Stimulated activated CD4-positive, alpha-beta T cell treated with anti-CD3 and anti-CD28 coated beads, Interleukin-15, amount 100 ng/mL, for 48 hours (primary cell): ENCODE measurements around the gene CAMK4.
A peak's percentile ranks its signal among the peaks of the same experiment; 100 is the strongest.
"Not testable (repeated sequence)": the region's sequence is repeated elsewhere in the genome, so short reads cannot be mapped to it uniquely, and the experiment has no call there.

Experiments
- DNase-seq, 2 donors: peaks; one replicate each; pipeline ENCODE4 v3.0.0-alpha.2; 2020; ENCODE audit warnings: low read depth in 2 of 2

The CAMK4 gene

GRCh38 chr5:111256128-111256527 lies 31.9 kb downstream of the CAMK4 start:
- no peak for DNase-seq

- DNase-seq = not testable (repeated sequence)
Observed at GRCh38 chr5:111257610-111258009, 33.4 kb downstream of the CAMK4 start.

- no peak for DNase-seq
Observed at GRCh38 chr5:111259636-111260035, 35.5 kb downstream of the CAMK4 start.

DNA sequence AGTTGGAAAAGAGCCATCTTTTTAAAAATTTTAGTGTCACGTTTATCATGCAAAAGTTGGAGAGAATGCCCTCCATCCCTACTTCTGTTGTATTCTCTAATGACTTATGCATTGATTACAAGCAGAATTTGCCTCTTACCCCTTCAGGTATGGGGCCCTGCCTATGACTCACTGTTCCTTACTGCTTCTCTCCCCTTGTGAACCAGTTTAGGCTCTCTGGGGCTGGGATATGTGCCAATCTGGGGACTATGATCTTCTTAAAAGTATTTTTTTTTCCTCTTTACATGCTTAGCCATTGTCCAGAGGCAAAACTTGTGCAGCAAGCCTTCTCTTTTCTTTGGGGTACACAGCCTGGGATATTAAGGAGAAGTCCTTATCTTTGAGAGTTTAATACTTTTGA lies 37.4 kb downstream of the CAMK4 start:
- no peak for DNase-seq

DNA sequence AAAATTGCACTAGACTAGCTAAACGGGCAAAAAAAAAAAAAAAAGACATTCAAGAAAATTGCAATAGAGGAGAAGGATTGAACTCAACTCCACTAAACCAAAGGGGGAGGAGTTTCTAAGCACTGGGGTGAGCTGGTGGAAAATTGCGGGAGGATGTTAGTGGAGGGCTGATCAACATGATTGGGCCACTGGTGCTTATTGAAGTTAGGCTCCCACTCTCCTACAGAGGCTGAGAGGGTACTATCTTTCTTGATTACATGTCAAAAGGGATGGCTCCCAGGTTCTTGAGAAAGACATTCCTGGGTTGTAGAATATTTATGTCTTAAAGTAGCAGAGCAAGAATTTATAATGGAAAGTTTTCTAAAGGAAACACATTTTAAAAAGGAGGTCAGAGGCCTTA lies 38.0 kb downstream of the CAMK4 start:
- DNase-seq = no peak

DNA sequence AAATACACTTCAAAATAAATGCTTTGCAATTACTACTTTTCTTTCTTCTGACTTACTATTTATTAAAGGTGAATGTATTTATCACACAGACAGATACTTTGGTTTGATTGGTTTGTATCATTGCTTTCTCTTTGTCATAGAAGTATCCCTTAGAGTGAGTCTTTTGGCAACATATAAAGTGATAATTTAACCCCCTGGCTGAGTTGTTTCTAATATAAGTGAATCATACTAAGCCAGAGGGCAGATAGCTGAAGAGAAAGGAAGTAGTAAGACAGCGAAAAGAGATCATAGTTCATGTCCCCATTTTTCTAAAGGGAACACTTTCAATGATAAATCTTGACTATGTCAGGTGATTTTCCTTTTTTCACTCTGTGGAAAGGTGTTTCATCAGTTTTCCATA lies 38.6 kb downstream of the CAMK4 start:
- no peak for DNase-seq

- DNase-seq = no peak
Observed at GRCh38 chr5:111266491-111266890, 42.3 kb downstream of the CAMK4 start.

GRCh38 chr5:111268300-111268699 lies 44.1 kb downstream of the CAMK4 start:
- DNase-seq = no peak

GRCh38 chr5:111271885-111272284 lies 47.7 kb downstream of the CAMK4 start:
- no peak for DNase-seq

- DNase-seq = no peak
Observed at GRCh38 chr5:111277061-111277460, 52.9 kb downstream of the CAMK4 start.

DNA sequence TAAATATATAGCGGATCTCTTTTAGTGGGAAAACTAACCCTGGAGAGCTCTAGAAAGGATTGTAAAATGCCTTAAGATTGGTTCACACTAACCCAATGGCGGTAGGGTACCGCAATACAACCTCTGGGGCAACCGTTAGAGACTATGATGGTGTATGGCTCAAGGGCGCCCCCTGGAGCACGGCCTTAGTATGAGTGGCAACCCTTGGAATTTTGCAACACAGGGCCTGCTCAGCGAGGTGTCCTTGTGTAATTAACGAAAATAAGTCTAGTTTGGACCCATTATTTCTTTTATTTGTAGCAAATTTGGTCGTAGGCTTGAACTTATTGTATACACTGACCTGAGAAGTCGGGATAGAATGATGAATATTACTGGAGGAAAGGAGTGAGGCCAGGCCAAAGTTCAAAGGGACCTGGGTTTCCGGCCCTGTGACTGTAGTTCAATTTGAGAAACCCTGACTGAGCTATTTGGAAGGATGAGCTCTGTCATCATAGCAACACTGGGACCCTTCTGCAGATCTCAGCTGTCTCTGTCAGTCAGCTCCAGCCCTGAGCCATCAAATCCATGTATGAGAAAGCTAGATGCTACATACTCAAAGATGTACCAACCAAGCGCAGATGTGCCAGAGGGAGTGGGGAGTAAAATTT lies 54.8 kb downstream of the CAMK4 start:
- peak; percentile 71 to 83 for DNase-seq

DNA sequence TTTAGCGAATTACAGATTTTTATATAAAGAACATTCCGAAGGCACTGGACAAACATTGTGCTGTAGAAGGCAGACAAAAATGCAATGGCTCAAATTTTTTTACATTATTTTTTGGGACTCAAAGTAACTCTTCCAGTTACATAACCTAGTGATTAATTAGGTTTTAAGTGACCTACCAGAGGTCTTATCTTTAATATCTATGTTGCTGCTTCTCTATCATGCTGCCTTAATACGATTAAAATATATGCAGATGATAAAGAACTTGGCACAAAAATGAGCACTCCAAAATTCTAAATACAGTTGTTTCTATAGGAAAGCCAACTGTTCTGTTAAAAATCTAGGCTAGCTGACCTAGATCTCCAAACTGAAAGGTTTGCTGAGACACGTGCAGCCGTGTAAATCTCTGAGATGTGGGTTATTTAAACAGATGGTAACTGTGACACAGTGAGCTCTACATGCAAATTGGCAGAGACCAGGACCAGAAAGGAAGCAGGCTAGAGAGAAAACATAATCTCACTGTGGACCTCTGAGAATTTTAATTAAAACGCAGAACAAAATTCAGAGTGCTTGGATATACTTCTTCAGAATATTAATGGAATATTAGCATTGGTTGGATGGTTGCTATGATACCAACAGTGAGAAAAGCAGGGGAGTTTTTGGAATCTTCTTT lies 56.2 kb downstream of the CAMK4 start:
- DNase-seq = no peak

GRCh38 chr5:111282798-111283197 lies 58.6 kb downstream of the CAMK4 start:
- DNase-seq = no peak

GRCh38 chr5:111284825-111285224 lies 60.6 kb downstream of the CAMK4 start:
- DNase-seq = no peak

DNA sequence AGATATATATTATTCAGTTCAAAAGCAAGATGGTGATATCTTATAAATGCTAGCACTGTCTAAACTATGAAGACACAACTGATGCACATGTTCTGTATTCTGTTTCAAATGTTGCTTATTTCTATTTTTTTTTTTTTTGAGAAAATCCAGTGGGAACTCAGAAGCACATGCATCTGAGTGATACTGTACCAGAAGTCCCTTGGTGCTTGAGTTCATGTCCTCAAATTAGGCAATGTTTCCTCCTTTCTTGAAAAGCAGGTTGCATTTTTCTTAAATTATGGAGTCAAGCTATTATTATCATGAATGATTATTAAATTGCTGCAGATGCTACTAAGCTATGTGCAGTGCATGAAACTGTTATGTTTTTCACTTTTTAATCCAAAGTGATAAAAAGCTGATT lies 70.4 kb downstream of the CAMK4 start:
- DNase-seq = no peak

DNA sequence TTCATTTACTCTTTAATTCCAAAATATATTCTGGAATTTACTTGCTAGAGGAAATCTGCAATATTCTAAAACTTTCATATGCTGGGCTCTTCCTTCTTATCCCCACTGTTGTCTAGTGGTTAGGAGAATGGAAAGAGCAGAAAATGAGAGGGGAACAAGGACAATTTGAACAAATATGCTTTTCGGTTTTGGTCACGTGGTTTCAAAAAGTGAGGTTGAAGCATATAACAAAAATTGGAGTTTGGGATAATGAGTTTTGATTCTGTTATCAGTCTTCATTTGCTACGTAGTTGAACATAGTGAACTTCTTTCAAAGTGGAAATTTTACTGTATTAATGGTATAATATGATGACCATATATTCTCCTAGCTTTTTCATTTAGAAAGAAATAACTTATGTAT lies 71.5 kb downstream of the CAMK4 start:
- DNase-seq = no peak

DNA sequence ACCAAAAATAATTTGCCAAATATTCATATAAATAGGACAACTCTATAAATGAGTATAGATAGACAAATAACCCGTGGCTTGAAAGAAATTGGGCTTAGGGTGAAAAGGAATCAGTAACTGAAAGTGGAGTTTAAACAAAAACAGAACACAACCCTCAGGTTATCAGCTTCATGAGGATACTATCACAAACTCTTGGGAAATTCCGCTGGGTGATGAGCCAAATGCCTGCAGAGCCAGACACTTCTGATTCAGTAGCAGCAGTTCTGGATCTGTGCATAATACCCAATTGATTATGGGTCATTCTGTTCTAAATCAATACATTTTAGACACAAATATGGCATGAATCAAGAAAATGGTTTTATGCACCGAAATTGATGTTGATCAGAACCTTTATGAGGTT lies 72.4 kb downstream of the CAMK4 start:
- DNase-seq = no peak

DNA sequence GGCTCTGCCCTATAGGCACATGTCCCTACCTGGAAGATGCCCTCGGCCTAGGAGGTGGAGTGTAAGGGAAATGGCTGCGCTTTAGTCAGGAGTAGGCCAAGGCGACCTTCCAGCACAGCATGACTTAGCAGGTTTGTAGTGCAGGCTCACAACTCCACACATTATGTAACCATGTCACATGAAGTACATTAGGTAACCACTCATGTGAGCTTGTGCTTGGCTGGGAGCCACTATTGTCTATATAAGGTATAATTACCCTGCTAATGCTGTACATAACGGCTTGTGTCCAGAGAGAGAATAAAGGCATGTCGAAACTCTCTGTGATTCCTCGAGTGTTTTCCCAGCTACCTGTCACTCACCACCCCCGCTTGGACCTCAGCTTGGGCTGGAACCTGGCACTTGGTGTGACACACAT lies 74.9 kb downstream of the CAMK4 start:
- DNase-seq = no peak

DNA sequence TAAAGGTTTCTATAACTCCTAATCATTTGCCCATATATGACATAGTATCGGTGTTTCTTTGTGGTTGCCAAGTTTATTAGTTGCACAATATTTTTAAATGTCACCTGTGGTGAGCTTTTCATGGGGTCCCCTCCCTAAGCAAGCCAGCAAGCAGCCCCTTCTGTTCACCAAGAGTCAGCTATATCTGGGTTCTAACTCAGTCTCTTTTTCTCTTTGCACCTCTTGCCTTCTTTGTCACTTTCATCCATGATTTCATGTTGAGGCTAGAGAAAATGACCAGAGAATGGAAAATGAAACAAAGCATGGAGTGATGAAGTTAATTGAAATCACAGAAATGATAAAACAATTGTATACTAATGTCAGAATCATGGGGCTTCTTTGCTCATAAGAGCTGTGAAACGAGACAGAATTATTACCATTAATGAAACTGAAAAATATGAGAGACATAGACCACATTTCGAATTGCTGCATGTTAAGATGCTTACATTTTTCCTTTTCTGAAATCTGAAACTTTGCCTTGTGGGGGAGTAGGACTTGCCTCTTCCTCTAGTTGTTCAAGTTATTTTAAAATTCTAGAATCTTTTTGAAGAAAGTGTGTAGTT lies 75.7 kb downstream of the CAMK4 start:
- DNase-seq = no peak

GRCh38 chr5:111301264-111301663 lies 77.1 kb downstream of the CAMK4 start:
- no peak for DNase-seq

- DNase-seq = not testable (repeated sequence)
Observed at GRCh38 chr5:111302043-111302442, 77.9 kb downstream of the CAMK4 start.

DNA sequence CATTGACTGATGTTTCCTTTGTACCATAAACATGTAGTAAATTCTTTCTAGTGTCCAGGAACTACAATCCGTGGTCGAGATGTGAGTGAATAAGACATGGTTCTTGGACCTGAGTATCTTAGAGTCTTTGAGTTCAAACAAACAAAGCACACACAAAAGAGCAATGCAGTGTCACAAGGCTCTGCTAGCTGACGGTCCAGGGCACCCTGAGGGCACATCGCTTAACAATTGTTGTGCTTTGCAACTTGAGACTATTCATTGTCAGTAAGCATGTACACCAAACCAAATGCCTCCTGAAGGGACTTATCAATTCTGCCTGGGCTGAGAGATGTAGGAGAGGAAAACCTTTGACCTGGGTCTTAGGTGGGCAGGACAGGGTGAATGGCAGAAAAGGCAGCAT lies 84.8 kb downstream of the CAMK4 start:
- no peak for DNase-seq

GRCh38 chr5:111309384-111309783 lies 85.2 kb downstream of the CAMK4 start:
- DNase-seq = no peak
